GM10248 (cell line): ENCODE measurements around the gene ARL15.

ENCODE experiments used
- CTCF ChIA-PET: fragments of 300-600 bp; sonication (Branson Sonifier 250); formaldehyde crosslinking; extraction: SDS; loops from one replicate; lab custom pipeline; 2021; ENCODE audit warnings: antibody characterized with exemption; lab: Yijun Ruan, JAX
- POLR2A ChIA-PET: fragments of 350-650 bp; sonication (Branson Sonifier 250); formaldehyde crosslinking; extraction: SDS; loops from one replicate; lab custom pipeline; 2020; ENCODE audit warnings: antibody characterized with exemption; lab: Yijun Ruan, JAX
- DNase-seq: peaks from one replicate; pipeline ENCODE4 v3.0.0; 2012; ENCODE audit errors: extremely low spot score
- TF ChIP-seq, protein P1 (sequence below): IDR thresholded peaks from 2 replicates; pipeline ENCODE4 v1.5.1; 2012; ENCODE audit warnings: mild to moderate bottlenecking, low read depth; ENCODE audit errors: extremely low read depth, missing control alignments, control extremely low read depth

Gene ARL15

GRCh38 chr5:54282876-54283275 lies 27.5 kb downstream of the ARL15 start:
- TF ChIP-seq, protein P1, sequence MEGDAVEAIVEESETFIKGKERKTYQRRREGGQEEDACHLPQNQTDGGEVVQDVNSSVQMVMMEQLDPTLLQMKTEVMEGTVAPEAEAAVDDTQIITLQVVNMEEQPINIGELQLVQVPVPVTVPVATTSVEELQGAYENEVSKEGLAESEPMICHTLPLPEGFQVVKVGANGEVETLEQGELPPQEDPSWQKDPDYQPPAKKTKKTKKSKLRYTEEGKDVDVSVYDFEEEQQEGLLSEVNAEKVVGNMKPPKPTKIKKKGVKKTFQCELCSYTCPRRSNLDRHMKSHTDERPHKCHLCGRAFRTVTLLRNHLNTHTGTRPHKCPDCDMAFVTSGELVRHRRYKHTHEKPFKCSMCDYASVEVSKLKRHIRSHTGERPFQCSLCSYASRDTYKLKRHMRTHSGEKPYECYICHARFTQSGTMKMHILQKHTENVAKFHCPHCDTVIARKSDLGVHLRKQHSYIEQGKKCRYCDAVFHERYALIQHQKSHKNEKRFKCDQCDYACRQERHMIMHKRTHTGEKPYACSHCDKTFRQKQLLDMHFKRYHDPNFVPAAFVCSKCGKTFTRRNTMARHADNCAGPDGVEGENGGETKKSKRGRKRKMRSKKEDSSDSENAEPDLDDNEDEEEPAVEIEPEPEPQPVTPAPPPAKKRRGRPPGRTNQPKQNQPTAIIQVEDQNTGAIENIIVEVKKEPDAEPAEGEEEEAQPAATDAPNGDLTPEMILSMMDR, result no peak
- ChIA-PET POLR2A (no interaction called here), CTCF (no interaction called here)
- no peak for DNase-seq

DNA sequence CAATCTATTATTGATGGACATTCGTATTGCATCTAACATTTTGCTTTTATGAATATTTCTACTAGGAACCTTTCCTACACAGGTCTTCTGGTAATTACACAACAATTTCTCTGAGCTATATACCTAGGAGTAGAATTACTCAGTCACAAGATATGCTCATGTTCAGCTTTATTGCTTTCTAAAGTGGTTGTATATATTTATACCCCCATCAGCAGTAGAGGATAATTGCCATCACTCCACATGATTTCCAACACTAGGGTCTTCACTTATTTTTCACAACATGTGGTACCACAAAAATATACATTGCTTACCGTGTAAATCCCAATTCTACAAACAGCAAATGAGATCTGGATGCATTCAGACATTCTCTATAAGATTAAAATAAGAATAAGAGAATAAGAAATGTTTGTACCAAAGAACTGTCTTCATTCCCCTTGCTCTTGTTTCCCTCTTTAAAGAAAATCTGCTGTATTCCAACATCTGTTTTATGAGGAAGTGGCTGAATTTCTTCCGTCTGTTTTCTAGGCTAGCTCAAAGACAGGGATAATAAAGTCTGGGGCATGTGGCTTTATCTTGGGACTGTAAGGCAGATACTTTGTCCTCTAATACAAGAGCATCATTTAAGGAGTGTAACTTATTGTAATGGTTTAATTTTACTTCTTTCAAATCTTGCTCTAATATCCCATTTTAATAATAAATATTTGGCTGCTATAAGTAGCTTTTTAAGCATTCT lies 28.2 kb downstream of the ARL15 start:
- DNase-seq, result no peak
- ChIA-PET CTCF (interaction anchor here (0.8 kb wide), 1 partner anchor 14 kb away, joined by 4 read pairs; no protein-coding TSS in a partner anchor), POLR2A (interaction anchor here (0.8 kb wide), 1 partner anchor 28 kb away, joined by 3 read pairs; the partner anchor contains the start of gene ARL15)
- TF ChIP-seq, protein P1, result no peak

DNA sequence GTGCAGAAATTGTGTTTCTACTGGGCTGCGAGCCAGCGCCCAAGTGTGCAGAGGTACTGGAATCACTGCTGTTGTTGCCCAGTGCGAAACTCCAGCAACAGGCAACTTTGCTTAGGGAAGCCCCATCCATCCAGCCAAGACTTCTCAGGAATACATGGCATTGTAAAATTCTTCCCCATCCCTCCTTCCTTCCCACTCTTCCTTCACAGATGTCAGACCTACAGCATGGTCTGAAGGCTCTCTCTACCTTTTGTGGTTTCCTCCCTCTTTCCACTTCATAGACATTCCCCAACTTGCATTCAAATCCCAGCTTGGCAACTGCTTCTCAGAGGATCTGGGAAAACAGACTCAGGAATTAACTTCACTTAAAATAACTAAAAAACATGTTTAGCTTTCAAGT lies 30.4 kb downstream of the ARL15 start:
- POLR2A ChIA-PET, result no interaction called here
- no peak for DNase-seq
- TF ChIP-seq, protein P1, result no peak
- CTCF ChIA-PET, result interaction anchor here (1.0 kb wide), 1 partner anchor 17 kb away, joined by 3 read pairs; no protein-coding TSS in a partner anchor

DNA sequence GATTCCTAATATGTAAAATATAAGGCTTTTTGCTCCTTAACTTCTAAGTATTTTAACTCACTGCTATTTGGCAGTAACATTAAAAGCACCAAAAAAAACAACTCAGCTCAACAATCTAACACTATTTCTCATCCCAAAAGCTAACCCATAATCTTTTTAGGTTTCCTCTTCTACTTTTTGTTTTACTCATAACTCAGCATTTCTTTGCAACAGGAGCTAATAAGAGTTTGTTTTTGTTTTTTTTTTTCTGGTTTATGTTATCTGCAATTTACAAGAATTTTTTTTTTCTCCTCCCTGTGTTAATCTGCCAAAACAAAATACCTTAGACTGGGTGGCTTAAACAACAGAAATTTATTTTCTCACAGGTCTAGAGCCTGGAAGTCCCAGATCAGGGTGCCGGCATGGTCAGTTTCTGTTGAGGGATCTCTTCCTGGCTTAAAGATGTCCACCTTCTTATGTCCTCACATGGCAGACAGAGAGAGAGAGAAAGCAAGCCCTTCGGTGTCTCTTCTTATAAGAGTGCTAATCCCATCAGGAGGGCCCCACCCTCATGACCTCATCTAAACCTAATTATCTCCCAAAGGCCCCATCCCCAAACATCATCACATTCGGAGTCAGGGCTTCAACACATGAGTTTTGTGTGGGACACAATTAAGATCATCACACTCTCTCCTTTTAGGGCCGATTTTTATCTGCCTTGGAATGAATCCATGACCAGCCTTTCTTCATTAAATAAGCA lies 31.2 kb downstream of the ARL15 start:
- POLR2A ChIA-PET, result no interaction called here
- no peak for DNase-seq
- CTCF ChIA-PET, result no interaction called here
- TF ChIP-seq, protein P1, result no peak

DNA sequence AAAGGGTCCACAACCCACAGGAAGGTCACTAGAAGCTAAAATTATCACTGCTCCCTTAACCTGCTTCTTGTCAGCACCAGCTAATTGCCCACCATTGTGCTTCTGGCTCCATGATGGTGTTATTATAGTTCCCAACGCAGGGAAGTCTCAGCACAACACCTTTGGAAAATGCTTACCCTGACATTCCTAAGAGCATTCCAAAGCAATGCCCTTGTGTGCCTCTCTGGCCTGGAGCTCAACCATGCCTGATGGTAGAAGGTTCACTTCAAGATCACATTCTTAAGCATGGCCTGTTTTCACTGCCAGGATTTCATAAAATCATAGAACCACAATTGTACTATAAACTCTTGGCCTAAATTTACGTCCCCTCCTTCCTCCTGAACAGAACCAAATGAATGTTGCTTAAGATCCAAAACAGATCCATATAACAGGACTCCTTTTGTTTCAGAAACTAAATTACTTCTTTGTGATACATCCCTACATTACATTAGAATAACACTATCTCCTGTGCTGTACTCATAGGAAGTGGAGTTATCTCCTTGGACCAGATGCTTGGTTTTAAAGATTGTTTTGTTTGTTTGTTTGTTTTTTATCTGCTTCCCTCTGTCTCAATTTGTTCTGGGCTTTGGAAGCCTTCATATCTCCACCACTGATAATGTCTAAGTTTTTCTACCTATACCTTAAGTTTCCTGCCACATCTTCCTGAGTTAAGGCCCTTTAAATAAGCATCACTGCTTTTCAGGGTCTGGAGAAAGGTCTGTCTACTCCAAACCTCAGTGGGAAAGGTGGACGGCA lies 32.1 kb downstream of the ARL15 start:
- DNase-seq, result no peak
- TF ChIP-seq, protein P1, result no peak
- ChIA-PET CTCF (interaction anchor here (1.7 kb wide), 1 partner anchor 35 kb away, joined by 4 read pairs; no protein-coding TSS in a partner anchor), POLR2A (no interaction called here)

GRCh38 chr5:54276048-54276447 lies 34.3 kb downstream of the ARL15 start:
- TF ChIP-seq, protein P1, result no peak
- ChIA-PET POLR2A (no interaction called here), CTCF (interaction anchor here (1.4 to 2.2 kb wide), 2 partner anchors 12 to 143 kb away, joined by 3 to 6 read pairs; no protein-coding TSS in a partner anchor)
- no peak for DNase-seq
